Hepatocyte (in vitro differentiated cells): ENCODE measurements around the gene KCNQ1. TPM values are rescaled to one million over a fixed set of nuclear protein-coding genes. Genes with fewer than 3 reads are reported as not detected.

Experiments used
- DNase-seq: peaks from one replicate; pipeline ENCODE4 v3.0.0-alpha.2; 2016; ENCODE audit warnings: low spot score
- H2AFZ ChIP-seq: fragments of 200-600 bp; sonication (generic); 2 replicates; pipeline ENCODE4 v1.6.0; 2016; ENCODE audit warnings: antibody characterized with exemption, mild to moderate bottlenecking
- H3K27ac ChIP-seq: fragments of 200-600 bp; sonication (generic); 2 replicates; pipeline ENCODE4 v1.5.1; 2016; ENCODE audit warnings: mild to moderate bottlenecking
- H3K27me3 ChIP-seq: fragments of 200-600 bp; sonication (generic); 2 replicates; pipeline ENCODE4 v1.6.1; 2016
- H3K36me3 ChIP-seq: fragments of 200-600 bp; sonication (generic); replicated peaks from 2 replicates; pipeline ENCODE4 v1.5.1; 2016; ENCODE audit warnings: low read depth; ENCODE audit not compliant: insufficient read depth
- H3K4me1 ChIP-seq: fragments of 200-600 bp; sonication (generic); 2 replicates; pipeline ENCODE4 v1.5.1; 2016; ENCODE audit warnings: mild to moderate bottlenecking, moderate library complexity; ENCODE audit not compliant: insufficient read depth
- H3K4me2 ChIP-seq: fragments of 200-600 bp; sonication (generic); 2 replicates; pipeline ENCODE4 v1.6.0; 2016
- H3K4me3 ChIP-seq: fragments of 200-600 bp; sonication (generic); 2 replicates; pipeline ENCODE4 v1.5.1; 2016; ENCODE audit warnings: mild to moderate bottlenecking
- H3K79me2 ChIP-seq: fragments of 200-600 bp; sonication (generic); 2 replicates; pipeline ENCODE4 v1.6.0; 2017; ENCODE audit warnings: mild to moderate bottlenecking
- H3K9me2 ChIP-seq: fragments of 200-600 bp; sonication (generic); replicated peaks from 2 replicates; pipeline ENCODE4 v1.6.0; 2017; ENCODE audit warnings: mild to moderate bottlenecking; ENCODE audit not compliant: insufficient read depth
- H3K9me3 ChIP-seq: fragments of 200-600 bp; sonication (generic); 2 replicates; pipeline ENCODE4 v1.5.1; 2016; ENCODE audit warnings: low read depth, mild to moderate bottlenecking
- H4K20me1 ChIP-seq: fragments of 200-600 bp; sonication (generic); 2 replicates; pipeline ENCODE4 v1.6.0; 2016; ENCODE audit warnings: mild to moderate bottlenecking; ENCODE audit not compliant: insufficient read depth, poor library complexity, severe bottlenecking
- CTCF ChIP-seq: fragments of 200-600 bp; sonication (generic); IDR thresholded peaks from 2 replicates; pipeline ENCODE4 v1.5.1; 2016; ENCODE audit warnings: antibody characterized with exemption, mild to moderate bottlenecking; ENCODE audit not compliant: poor library complexity
- EZH2 ChIP-seq: fragments of 200-600 bp; sonication (generic); IDR thresholded peaks from 2 replicates; pipeline ENCODE4 v1.6.1; 2016; ENCODE audit warnings: antibody characterized with exemption, mild to moderate bottlenecking, borderline replicate concordance
- EZH2phosphoT487 ChIP-seq: fragments of 200-600 bp; sonication (generic); IDR thresholded peaks from one replicate; pipeline ENCODE4 v1.6.1; 2018; ENCODE audit warnings: antibody characterized with exemption, mild to moderate bottlenecking, low read depth, moderate library complexity; ENCODE audit not compliant: unreplicated experiment, severe bottlenecking
- WGBS: methylation state at CpG from one replicate; pipeline ENCODE4 v1.1.6; 2016; ENCODE audit warnings: low lambda C conversion rate; ENCODE audit errors: missing lambda C conversion rate; 5-methylcytosine and 5-hydroxymethylcytosine counted together
- polyA plus RNA-seq: library from polyadenylated mRNA; unstranded; fragments of >200 nt; fragmentation: Nextera tagmentation; extraction: Ambion mirVana; gene quantifications from 2 replicates; pipeline ENCODE4 v1.2.1, GENCODE V29; 2016
- total RNA-seq: library from RNA; depleted of rRNA; stranded (reverse); fragments of >200 nt; gene quantifications from 2 replicates; pipeline ENCODE4 v1.2.3, GENCODE V29; 2014

KCNQ1 gene
- total and polyA plus RNA-seq, 2 experiments from 2014 or later, result 1.8 to 6.4 TPM

GRCh38 chr11:2416765-2417164, 28.0 kb upstream of the KCNQ1 start:
- 90% methylated on average over 18 of the region's 18 CpGs for WGBS
- no peak overlapping the region for H3K27ac ChIP-seq
- H3K9me3 ChIP-seq, result no peaks in the 10 kb centered on the region
- no peak overlapping the region for H3K4me2 ChIP-seq
- DNase-seq, result no peak
- no peak overlapping the region for H2AFZ ChIP-seq
- no peaks in the 10 kb centered on the region for H4K20me1 ChIP-seq
- TF ChIP-seq EZH2 (no peak), EZH2phosphoT487 (no peak), CTCF (no peak)
- no peaks in the 10 kb centered on the region for H3K36me3 ChIP-seq
- no peaks in the 10 kb centered on the region for H3K4me1 ChIP-seq
- no peak overlapping the region for H3K4me3 ChIP-seq
- no peaks in the 10 kb centered on the region for H3K9me2 ChIP-seq
- H3K27me3 ChIP-seq, result no peaks in the 10 kb centered on the region
- no peaks in the 10 kb centered on the region for H3K79me2 ChIP-seq

- Histone ChIP-seq H3K9me3 (no peaks in the 10 kb centered on the region), H3K4me3 (no peak overlapping the region), H2AFZ (no peak overlapping the region), H3K36me3 (no peaks in the 10 kb centered on the region), H3K4me1 (no peaks in the 10 kb centered on the region), H3K9me2 (no peaks in the 10 kb centered on the region), H3K79me2 (no peaks in the 10 kb centered on the region), H4K20me1 (no peaks in the 10 kb centered on the region), H3K27ac (no peak overlapping the region), H3K27me3 (no peaks in the 10 kb centered on the region), H3K4me2 (no peak overlapping the region)
- TF ChIP-seq CTCF (no peak), EZH2phosphoT487 (no peak), EZH2 (no peak)
- no peak for DNase-seq
- 91% methylated on average over 30 of the region's 30 CpGs for WGBS
Observed at GRCh38 chr11:2417856-2418692, 26.7 kb upstream of the KCNQ1 start.

- no peak overlapping the region for H3K4me3 ChIP-seq
- no peak overlapping the region for H2AFZ ChIP-seq
- no peak for TF ChIP-seq EZH2
- H3K9me3 ChIP-seq, result no peaks in the 10 kb centered on the region
- no peak overlapping the region for H3K4me2 ChIP-seq
- H4K20me1 ChIP-seq, result no peaks in the 10 kb centered on the region
- no peaks in the 10 kb centered on the region for H3K4me1 ChIP-seq
- H3K9me2 ChIP-seq, result no peaks in the 10 kb centered on the region
- WGBS, result 96% methylated on average over 21 of the region's 21 CpGs
- H3K27me3 ChIP-seq, result no peaks in the 10 kb centered on the region
- H3K79me2 ChIP-seq, result no peaks in the 10 kb centered on the region
- H3K27ac ChIP-seq, result no peak overlapping the region
- DNase-seq, result no peak
- no peaks in the 10 kb centered on the region for H3K36me3 ChIP-seq
Observed at GRCh38 chr11:2418693-2419360, 26.0 kb upstream of the KCNQ1 start.
